Measurements from ENCODE around the gene SHISAL1.

SHISAL1 gene

DNA sequence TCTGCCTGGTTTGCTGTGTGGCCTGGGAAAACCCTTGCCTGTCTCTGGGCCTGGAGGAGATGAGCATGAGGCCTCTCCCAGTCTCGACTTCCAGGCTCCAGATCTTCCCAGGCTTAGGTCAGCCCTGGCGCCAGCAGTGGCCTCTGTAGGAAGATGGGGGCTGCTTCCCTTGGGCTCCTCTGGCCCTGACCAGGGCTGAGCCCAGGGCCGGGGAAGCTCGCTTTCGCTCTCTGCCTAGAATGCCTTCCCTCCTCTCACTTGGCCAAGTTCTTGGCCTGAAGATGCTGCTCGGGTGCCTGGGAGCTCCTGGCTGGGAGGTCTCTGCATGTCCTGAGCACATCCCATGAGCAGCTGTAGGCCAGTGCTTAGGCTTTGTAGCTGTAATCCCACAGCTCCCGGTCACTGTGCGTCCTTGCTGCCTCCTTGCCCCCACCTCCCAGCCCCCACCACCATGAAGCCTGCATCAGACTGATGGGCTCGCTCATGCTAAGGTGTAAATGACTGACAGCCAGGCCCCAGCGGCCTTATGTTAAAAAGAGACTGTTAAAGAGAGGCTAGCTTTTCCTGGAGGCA, 25.5 kb downstream of the SHISAL1 start:
- H3K27me3 Mint-ChIP-seq (ENCODE audit: low read depth, poor library complexity), result peaks cover 8% of the 10 kb centered on the region

DNA sequence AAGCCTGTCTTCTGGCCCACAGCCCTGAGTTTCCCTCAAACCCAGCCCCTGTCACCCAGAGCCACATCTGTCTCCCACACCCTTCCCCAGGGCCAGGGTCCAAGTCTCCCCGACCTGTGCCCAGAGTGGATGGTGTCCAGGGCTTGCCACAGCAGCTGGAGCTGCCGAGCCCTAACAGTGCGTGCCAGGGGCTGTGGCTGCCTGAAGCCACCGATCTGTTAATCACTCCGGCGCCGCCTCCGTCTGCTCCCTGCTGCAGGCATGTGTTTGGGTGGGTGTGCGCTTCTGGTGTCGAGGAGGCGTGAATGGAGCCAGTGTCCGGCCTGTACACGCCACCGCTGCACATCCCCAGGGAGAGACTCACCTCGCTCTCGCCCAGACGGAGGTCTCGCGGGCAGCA, 26.1 kb downstream of the SHISAL1 start:
- TF ChIP-seq, protein P1, sequence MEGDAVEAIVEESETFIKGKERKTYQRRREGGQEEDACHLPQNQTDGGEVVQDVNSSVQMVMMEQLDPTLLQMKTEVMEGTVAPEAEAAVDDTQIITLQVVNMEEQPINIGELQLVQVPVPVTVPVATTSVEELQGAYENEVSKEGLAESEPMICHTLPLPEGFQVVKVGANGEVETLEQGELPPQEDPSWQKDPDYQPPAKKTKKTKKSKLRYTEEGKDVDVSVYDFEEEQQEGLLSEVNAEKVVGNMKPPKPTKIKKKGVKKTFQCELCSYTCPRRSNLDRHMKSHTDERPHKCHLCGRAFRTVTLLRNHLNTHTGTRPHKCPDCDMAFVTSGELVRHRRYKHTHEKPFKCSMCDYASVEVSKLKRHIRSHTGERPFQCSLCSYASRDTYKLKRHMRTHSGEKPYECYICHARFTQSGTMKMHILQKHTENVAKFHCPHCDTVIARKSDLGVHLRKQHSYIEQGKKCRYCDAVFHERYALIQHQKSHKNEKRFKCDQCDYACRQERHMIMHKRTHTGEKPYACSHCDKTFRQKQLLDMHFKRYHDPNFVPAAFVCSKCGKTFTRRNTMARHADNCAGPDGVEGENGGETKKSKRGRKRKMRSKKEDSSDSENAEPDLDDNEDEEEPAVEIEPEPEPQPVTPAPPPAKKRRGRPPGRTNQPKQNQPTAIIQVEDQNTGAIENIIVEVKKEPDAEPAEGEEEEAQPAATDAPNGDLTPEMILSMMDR (IDR thresholded peaks at IDR 0.05), result no peak
- Mint-ChIP-seq H3K4me3 (no peak overlapping the region), H3K27ac (no peak overlapping the region), H3K36me3 (ENCODE audit: low read depth) (no peaks in the 10 kb centered on the region), H3K4me1 (peaks cover 77% of the 10 kb centered on the region), H3K9me3 (no peaks in the 10 kb centered on the region), H3K27me3 (ENCODE audit: low read depth, poor library complexity) (peaks cover 9% of the 10 kb centered on the region)
- no peak for DNase-seq

More for the DNA sequence above, 25.5 kb downstream of the SHISAL1 start:
- Mint-ChIP-seq H3K36me3 (ENCODE audit: low read depth) (no peaks in the 10 kb centered on the region), H3K27ac (no peak overlapping the region), H3K4me3 (no peak overlapping the region), H3K9me3 (no peaks in the 10 kb centered on the region), H3K4me1 (peaks cover 81% of the 10 kb centered on the region)
- TF ChIP-seq, protein P1 (IDR thresholded peaks at IDR 0.05), result no peak
- no peak for DNase-seq

DNA sequence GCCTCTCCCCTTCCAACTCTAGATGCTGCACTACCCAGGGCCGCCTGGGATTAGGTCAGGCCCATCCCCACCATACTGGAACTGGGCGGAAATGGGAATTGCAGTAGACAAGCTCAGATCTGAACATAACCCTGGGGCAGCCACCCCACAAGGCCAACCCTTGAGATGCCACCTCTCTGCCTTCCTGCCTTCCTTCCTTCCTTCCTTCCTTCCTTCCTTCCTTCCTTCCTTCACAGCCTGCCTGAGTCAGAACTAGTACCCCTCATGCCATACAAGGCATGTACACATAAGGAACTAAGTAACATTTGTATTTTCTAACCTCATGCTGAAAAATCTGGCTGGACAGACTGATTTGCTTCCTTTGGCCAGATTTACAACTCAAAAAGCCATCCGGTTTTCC, 28.0 kb downstream of the SHISAL1 start:
- peaks cover 13% of the 10 kb centered on the region for H3K27me3 Mint-ChIP-seq (ENCODE audit: low read depth, poor library complexity)
- TF ChIP-seq, protein P1 (IDR thresholded peaks at IDR 0.05), result no peak

DNA sequence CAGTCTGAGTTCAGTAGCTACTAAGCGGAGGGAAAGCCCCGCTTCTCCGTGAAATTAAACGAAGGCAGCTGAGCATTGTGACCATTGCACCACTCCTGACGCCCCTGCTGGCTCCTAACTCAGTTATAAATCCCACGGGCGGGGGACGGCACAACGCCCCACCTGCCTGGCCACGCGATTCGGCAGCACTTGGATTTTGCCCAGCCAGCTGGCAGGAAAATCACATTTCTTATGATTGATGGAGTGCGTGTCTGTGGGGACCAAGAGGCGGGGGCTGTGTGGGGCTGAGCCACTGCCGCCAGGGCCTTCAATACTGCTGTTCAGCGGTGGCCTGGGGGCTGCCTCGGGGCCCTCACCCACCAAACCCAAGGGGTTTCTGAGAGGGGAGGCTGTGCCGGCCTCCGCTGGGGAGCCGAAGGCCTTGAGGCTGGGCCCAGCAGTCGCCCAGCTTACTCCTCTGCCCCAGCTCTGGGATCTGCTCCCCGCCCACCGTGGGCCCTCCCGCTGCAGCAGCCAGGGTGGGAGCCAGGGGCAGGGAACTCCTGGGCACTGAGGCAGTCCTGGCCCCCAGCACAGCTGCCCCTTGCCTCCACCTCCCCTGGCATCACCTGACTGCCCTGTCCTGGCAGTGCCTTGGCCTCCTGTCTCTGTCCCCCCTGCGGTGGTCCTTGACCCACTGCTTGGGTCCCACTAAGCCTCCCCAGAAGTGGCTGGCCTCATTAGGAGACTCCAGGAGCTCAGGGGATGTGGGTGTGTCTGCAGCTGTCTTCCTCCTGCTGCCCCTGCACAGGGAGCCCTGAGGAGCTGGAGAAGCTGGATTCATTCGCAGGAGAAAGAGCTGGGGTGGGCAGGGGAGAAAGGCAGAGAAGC, 30.7 kb downstream of the SHISAL1 start:
- H3K4me3 Mint-ChIP-seq, result no peak overlapping the region
- H3K36me3 Mint-ChIP-seq (ENCODE audit: low read depth), result no peaks in the 10 kb centered on the region
- DNase-seq, result no peak
- H3K27me3 Mint-ChIP-seq (ENCODE audit: low read depth, poor library complexity), result peaks cover 18% of the 10 kb centered on the region
- H3K9me3 Mint-ChIP-seq, result no peaks in the 10 kb centered on the region
- peak overlapping the region; percentile 77 for H3K27ac Mint-ChIP-seq
- H3K4me1 Mint-ChIP-seq, result peaks cover 77% of the 10 kb centered on the region
- TF ChIP-seq, protein P1 (IDR thresholded peaks at IDR 0.05), result no peak

More for the DNA sequence above, 28.0 kb downstream of the SHISAL1 start:
- DNase-seq, result no peak
- Mint-ChIP-seq H3K4me1 (peaks cover 71% of the 10 kb centered on the region), H3K9me3 (no peaks in the 10 kb centered on the region), H3K36me3 (ENCODE audit: low read depth) (no peaks in the 10 kb centered on the region), H3K4me3 (no peak overlapping the region), H3K27ac (no peak overlapping the region)

DNA sequence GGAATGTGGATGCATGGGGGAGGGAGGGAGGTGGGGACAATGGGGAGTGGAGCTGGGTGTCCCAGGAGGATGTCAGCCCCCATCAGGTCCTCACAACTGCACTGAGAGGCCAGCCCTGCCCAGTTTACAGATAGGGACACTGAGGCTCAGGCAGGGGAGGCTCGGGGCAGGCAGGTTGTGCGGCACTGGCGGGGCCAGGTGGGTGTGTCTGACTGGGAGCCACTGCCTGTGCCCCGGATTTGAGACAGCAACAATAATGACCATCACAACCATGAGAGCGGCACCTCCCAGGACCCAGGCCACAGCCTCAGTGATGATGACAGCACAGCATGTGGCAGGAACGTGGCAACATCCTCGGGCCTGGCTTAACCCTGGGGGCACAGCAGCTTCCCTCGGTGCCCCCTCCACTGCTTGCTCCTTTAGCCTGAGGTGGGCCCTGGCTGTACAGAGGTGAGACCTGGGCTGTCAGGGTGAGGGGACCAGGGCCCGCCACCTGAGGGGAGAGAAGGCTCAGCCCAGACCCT, 32.0 kb downstream of the SHISAL1 start:
- DNase-seq, result no peak
- TF ChIP-seq, protein P1 (IDR thresholded peaks at IDR 0.05), result no peak
- Mint-ChIP-seq H3K36me3 (ENCODE audit: low read depth) (no peaks in the 10 kb centered on the region), H3K4me3 (no peak overlapping the region), H3K27ac (no peak overlapping the region), H3K4me1 (peaks cover 79% of the 10 kb centered on the region), H3K9me3 (no peaks in the 10 kb centered on the region), H3K27me3 (ENCODE audit: low read depth, poor library complexity) (peaks cover 22% of the 10 kb centered on the region)

Measured in nephron progenitor cell (in vitro differentiated cells).